NCI-H526 (cell line): ENCODE results near the gene ASIC2.

Experiments used
- DNase-seq, 2 experiments: peaks; one replicate each; lab custom pipeline; 2025; lab: John Stamatoyannopoulos, UW

ASIC2 gene

GRCh38 chr17:33113991-33114370, 179.1 kb downstream of the ASIC2 start:
- no peak for DNase-seq

GRCh38 chr17:33113276-33113990, 179.7 kb downstream of the ASIC2 start:
- DNase-seq = no peak

- DNase-seq = no peak
These were observed 180.3 kb downstream of the ASIC2 start for GRCh38 chr17:33112763-33113162.

- no peak for DNase-seq
These were observed 183.6 kb downstream of the ASIC2 start for GRCh38 chr17:33109336-33110072.

- no peak for DNase-seq
These were observed 186.4 kb downstream of the ASIC2 start for GRCh38 chr17:33106525-33107165.

GRCh38 chr17:33105911-33106310, 187.2 kb downstream of the ASIC2 start:
- DNase-seq = no peak

- no peak for DNase-seq
These were observed 193.2 kb downstream of the ASIC2 start for GRCh38 chr17:33099906-33100305.

GRCh38 chr17:33099252-33099651, 193.8 kb downstream of the ASIC2 start:
- no peak for DNase-seq

GRCh38 chr17:33097411-33097810, 195.7 kb downstream of the ASIC2 start:
- no peak for DNase-seq

GRCh38 chr17:33096161-33096560, 196.9 kb downstream of the ASIC2 start:
- DNase-seq = no peak

GRCh38 chr17:33091271-33091670, 201.8 kb downstream of the ASIC2 start:
- no peak for DNase-seq

- no peak for DNase-seq
These were observed 202.3 kb downstream of the ASIC2 start for GRCh38 chr17:33090806-33091205.

- no peak for DNase-seq
These were observed 206.2 kb downstream of the ASIC2 start for GRCh38 chr17:33086878-33087277.

GRCh38 chr17:33086041-33086440, 207.1 kb downstream of the ASIC2 start:
- no peak for DNase-seq

- no peak for DNase-seq
These were observed 207.8 kb downstream of the ASIC2 start for GRCh38 chr17:33085256-33085655.

- no peak for DNase-seq
These were observed 208.3 kb downstream of the ASIC2 start for GRCh38 chr17:33084755-33085154.

GRCh38 chr17:33082529-33083173, 210.4 kb downstream of the ASIC2 start:
- no peak for DNase-seq

- DNase-seq = no peak
These were observed 213.0 kb downstream of the ASIC2 start for GRCh38 chr17:33080091-33080490.

- DNase-seq = no peak
These were observed 213.9 kb downstream of the ASIC2 start for GRCh38 chr17:33079201-33079600.

GRCh38 chr17:33076979-33077378, 216.1 kb downstream of the ASIC2 start:
- DNase-seq = no peak

- no peak for DNase-seq
These were observed 219.7 kb downstream of the ASIC2 start for GRCh38 chr17:33073416-33073815.

GRCh38 chr17:33072421-33073161, 220.5 kb downstream of the ASIC2 start:
- no peak for DNase-seq
